Measurements from ENCODE around the gene SFXN4. TPM values are rescaled to one million over a fixed set of nuclear protein-coding genes. Genes with fewer than 3 reads are reported as not detected.

SFXN4 gene
- total RNA-seq, 1 experiment from 2014 or later = 24.0 TPM

GRCh38 chr10:119125942-119126341 lies 39.6 kb downstream of the SFXN4 start (continued):
- TF ChIP-seq FOXP4 (CRISPR knock-in tag; IDR thresholded peaks at IDR 0.05) = no peak
- TF ChIP-seq JUN (CRISPR knock-in tag; IDR thresholded peaks at IDR 0.05) = no peak
- TF ChIP-seq AFF4 (CRISPR knock-in tag; IDR thresholded peaks at IDR 0.05; ENCODE audit: borderline replicate concordance) = no peak
- no peak for TF ChIP-seq TEAD1 (CRISPR knock-in tag; IDR thresholded peaks at IDR 0.05)
- no peak for TF ChIP-seq FOXP1 (CRISPR knock-in tag; IDR thresholded peaks at IDR 0.05; ENCODE audit: borderline replicate concordance)
- TF ChIP-seq TEAD4 (CRISPR knock-in tag; IDR thresholded peaks at IDR 0.05) = no peak
- TF ChIP-seq NFATC4 (CRISPR knock-in tag; IDR thresholded peaks at IDR 0.05) = no peak
- TF ChIP-seq, protein P1, sequence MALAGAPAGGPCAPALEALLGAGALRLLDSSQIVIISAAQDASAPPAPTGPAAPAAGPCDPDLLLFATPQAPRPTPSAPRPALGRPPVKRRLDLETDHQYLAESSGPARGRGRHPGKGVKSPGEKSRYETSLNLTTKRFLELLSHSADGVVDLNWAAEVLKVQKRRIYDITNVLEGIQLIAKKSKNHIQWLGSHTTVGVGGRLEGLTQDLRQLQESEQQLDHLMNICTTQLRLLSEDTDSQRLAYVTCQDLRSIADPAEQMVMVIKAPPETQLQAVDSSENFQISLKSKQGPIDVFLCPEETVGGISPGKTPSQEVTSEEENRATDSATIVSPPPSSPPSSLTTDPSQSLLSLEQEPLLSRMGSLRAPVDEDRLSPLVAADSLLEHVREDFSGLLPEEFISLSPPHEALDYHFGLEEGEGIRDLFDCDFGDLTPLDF (CRISPR knock-in tag; IDR thresholded peaks at IDR 0.05) = no peak

DNA sequence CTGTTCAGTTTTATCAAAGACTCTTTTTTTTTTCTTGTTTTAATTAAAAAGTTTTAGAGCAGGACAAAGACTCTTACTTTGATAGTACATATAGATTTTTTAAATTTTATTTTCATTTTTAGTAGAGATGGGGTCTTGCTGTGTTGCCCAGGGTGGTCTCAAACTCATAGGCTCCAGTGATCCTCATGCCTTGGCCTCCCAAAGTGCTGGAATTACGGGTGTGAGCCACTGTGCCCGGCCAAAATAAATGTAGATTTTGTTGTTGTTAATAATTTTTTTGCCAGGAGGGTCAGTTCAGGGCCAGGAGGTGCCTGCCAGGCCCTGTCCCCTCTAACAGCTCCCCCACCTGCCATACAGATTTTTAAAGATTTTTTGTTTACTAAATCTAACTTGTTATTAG lies 44.6 kb downstream of the SFXN4 start:
- H3K9me3 Mint-ChIP-seq = 0 out of 2 replicates have a peak, but pooled peaks cover 2% of the 10 kb centered on the region
- ChIA-PET CTCF (interaction anchor here (0.6 kb wide), 1 partner anchor 88 kb away, joined by 4 read pairs; no protein-coding TSS in a partner anchor), POLR2A (no interaction called here)
- H3K27me3 Mint-ChIP-seq (ENCODE audit: low read depth) = no peaks in the 10 kb centered on the region
- H3K4me1 Mint-ChIP-seq = no peaks in the 10 kb centered on the region
- DNase-seq (ENCODE audit: low spot score) (no peak), ATAC-seq (no peak)
- no peak overlapping the region for H3K27ac Mint-ChIP-seq
- peaks cover 54% of the 10 kb centered on the region for H3K36me3 Mint-ChIP-seq
- H3K4me3 Mint-ChIP-seq = no peak overlapping the region
- TF ChIP-seq, protein P2, sequence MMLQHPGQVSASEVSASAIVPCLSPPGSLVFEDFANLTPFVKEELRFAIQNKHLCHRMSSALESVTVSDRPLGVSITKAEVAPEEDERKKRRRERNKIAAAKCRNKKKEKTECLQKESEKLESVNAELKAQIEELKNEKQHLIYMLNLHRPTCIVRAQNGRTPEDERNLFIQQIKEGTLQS (CRISPR knock-in tag; conservative IDR thresholded peaks at IDR 0.05) = no peak
- TF ChIP-seq MAX (CRISPR knock-in tag; IDR thresholded peaks at IDR 0.05) (no peak), CREB1 (CRISPR knock-in tag; IDR thresholded peaks at IDR 0.05) (no peak), TCF7 (CRISPR knock-in tag; IDR thresholded peaks at IDR 0.05; ENCODE audit: low read depth) (no peak), ZNF219 (CRISPR knock-in tag; IDR thresholded peaks at IDR 0.05; ENCODE audit: borderline replicate concordance) (no peak), NR3C1 (CRISPR knock-in tag; conservative IDR thresholded peaks at IDR 0.05; ENCODE audit: low read depth) (no peak), RORB (CRISPR knock-in tag; IDR thresholded peaks at IDR 0.05) (no peak), FOXJ3 (CRISPR knock-in tag; IDR thresholded peaks at IDR 0.05; ENCODE audit: borderline replicate concordance) (no peak), NFE2L1 (CRISPR knock-in tag; IDR thresholded peaks at IDR 0.05) (no peak), ZNF281 (CRISPR knock-in tag; IDR thresholded peaks at IDR 0.05) (no peak)
- TF ChIP-seq, protein P3, sequence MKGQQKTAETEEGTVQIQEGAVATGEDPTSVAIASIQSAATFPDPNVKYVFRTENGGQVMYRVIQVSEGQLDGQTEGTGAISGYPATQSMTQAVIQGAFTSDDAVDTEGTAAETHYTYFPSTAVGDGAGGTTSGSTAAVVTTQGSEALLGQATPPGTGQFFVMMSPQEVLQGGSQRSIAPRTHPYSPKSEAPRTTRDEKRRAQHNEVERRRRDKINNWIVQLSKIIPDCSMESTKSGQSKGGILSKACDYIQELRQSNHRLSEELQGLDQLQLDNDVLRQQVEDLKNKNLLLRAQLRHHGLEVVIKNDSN (CRISPR knock-in tag; IDR thresholded peaks at IDR 0.05) = no peak
- TF ChIP-seq, protein P4, sequence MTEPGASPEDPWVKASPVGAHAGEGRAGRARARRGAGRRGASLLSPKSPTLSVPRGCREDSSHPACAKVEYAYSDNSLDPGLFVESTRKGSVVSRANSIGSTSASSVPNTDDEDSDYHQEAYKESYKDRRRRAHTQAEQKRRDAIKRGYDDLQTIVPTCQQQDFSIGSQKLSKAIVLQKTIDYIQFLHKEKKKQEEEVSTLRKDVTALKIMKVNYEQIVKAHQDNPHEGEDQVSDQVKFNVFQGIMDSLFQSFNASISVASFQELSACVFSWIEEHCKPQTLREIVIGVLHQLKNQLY (CRISPR knock-in tag; IDR thresholded peaks at IDR 0.05) = no peak
- TF ChIP-seq, protein P5, sequence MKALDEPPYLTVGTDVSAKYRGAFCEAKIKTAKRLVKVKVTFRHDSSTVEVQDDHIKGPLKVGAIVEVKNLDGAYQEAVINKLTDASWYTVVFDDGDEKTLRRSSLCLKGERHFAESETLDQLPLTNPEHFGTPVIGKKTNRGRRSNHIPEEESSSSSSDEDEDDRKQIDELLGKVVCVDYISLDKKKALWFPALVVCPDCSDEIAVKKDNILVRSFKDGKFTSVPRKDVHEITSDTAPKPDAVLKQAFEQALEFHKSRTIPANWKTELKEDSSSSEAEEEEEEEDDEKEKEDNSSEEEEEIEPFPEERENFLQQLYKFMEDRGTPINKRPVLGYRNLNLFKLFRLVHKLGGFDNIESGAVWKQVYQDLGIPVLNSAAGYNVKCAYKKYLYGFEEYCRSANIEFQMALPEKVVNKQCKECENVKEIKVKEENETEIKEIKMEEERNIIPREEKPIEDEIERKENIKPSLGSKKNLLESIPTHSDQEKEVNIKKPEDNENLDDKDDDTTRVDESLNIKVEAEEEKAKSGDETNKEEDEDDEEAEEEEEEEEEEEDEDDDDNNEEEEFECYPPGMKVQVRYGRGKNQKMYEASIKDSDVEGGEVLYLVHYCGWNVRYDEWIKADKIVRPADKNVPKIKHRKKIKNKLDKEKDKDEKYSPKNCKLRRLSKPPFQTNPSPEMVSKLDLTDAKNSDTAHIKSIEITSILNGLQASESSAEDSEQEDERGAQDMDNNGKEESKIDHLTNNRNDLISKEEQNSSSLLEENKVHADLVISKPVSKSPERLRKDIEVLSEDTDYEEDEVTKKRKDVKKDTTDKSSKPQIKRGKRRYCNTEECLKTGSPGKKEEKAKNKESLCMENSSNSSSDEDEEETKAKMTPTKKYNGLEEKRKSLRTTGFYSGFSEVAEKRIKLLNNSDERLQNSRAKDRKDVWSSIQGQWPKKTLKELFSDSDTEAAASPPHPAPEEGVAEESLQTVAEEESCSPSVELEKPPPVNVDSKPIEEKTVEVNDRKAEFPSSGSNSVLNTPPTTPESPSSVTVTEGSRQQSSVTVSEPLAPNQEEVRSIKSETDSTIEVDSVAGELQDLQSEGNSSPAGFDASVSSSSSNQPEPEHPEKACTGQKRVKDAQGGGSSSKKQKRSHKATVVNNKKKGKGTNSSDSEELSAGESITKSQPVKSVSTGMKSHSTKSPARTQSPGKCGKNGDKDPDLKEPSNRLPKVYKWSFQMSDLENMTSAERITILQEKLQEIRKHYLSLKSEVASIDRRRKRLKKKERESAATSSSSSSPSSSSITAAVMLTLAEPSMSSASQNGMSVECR (CRISPR knock-in tag; IDR thresholded peaks at IDR 0.05; ENCODE audit: borderline replicate concordance) = no peak
